Astrocyte of the spinal cord (primary cell): ENCODE data around the gene FOXC1.

Source experiments
- DNase-seq: peaks from one replicate; pipeline ENCODE4 v3.0.0; 2011; ENCODE audit warnings: low read depth, low spot score
- H3K4me3 ChIP-seq: 2 replicates; pipeline ENCODE4 v1.5.1; 2011; ENCODE audit warnings: low read depth, mild to moderate bottlenecking, low read length, moderate library complexity
- in situ Hi-C: cut with HindIII; loops from 2 replicates; pipeline ENCODE4 v1.10.0; 2017; ENCODE audit warnings: low sequenced_read_pairs
- TF ChIP-seq, protein P1 (sequence below): IDR thresholded peaks from 2 replicates; pipeline ENCODE4 v1.5.1; 2012; ENCODE audit warnings: low read depth, mild to moderate bottlenecking, low read length, inconsistent platforms

Gene FOXC1

DNA sequence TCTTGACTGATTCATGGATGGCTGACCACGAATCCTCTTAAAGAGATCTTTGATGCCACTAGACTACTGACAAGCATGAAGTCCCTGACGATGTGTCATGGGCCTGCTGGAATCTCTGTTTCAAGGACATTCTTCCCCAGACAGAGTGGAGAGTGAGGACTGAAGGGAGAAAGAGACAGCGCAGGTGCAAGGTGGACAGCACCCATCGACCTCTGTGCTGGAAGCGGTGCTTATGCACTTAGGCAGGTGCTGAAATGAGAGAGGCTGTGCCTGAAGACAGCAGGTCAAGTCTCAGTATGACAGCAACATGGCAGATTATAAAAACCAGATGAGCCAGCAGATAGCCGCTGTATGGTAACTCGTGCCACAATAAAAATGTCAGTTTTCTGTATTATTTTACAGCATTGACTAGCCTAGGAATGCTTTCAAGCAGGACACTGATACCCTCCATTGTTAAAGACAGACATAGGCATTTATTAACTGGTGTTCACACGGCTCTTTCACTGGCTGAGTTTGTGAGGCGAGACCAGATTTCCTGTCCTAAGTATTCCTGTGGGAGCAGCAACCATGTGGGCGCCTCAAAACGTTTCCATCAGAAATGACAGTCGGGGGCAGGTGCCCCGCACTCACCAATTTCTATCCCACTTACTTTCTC is 47.5 kb downstream of the FOXC1 start:
- no peak for DNase-seq
- in situ Hi-C loops: no loop called here
- TF ChIP-seq, protein P1, sequence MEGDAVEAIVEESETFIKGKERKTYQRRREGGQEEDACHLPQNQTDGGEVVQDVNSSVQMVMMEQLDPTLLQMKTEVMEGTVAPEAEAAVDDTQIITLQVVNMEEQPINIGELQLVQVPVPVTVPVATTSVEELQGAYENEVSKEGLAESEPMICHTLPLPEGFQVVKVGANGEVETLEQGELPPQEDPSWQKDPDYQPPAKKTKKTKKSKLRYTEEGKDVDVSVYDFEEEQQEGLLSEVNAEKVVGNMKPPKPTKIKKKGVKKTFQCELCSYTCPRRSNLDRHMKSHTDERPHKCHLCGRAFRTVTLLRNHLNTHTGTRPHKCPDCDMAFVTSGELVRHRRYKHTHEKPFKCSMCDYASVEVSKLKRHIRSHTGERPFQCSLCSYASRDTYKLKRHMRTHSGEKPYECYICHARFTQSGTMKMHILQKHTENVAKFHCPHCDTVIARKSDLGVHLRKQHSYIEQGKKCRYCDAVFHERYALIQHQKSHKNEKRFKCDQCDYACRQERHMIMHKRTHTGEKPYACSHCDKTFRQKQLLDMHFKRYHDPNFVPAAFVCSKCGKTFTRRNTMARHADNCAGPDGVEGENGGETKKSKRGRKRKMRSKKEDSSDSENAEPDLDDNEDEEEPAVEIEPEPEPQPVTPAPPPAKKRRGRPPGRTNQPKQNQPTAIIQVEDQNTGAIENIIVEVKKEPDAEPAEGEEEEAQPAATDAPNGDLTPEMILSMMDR: no peak
- no peak overlapping the region for H3K4me3 ChIP-seq

DNA sequence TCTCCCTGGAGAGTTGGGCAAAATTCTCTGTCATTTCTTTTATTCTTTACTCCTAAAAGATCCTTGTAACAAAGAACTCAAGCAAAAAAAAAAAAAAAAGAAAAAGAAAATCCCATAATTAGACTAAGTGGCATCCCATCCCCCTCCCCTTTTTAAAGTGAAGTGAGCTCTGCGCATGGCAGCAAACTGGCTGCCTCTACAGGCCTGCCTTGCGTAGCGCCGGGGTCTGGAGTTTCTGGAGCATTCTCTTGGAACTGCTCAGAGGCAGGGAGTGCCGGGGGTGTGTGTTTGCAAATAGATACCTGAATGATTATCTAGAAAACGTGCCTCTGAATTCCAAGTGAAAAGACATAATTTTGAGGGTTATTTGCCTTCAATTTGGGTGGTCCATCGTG is 48.1 kb downstream of the FOXC1 start:
- no peak overlapping the region for H3K4me3 ChIP-seq
- TF ChIP-seq, protein P1: no peak
- DNase-seq: no peak

DNA sequence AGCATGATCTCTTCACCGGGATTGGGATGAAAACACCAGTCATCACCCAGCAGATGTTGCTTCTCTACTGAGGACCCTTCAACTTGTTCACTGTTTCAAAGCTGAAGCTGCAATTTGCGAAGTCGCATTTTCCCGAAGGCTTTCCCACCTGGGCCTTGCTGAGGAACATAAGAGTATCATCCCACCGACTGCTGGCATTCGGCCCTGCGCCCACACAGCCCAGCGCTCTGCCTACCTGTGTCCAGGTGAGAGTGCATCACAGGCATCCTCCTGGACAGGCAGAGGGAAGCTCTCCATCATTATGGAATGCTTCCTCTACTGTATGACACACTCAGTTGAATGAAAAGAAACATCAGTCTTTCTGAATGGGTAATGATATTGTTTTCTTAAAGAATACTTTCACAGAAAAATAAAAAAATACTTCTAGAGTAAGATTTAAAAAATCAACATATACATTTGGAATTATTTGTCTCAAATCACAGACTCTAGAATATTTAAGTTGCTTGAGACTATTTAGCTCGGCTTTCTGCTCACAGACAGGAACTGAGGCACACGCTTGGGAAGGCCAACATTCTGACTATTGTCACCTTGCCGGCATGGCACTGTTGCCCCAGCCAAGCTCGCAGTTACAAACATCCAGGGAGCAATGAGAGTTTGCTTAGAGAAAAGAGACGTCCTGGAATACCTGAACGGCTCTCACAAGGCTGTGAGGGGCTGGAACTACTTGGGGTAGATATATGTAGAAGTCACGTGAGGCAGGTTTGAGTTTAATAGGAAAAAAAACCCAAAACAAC is 48.7 kb downstream of the FOXC1 start:
- no peak for DNase-seq
- H3K4me3 ChIP-seq: no peak overlapping the region
- in situ Hi-C loops: no loop called here
- TF ChIP-seq, protein P1: no peak

More for the DNA sequence above, 48.1 kb downstream of the FOXC1 start:
- in situ Hi-C loops: no loop called here

GRCh38 chr6:1659816-1660215 is 50.1 kb downstream of the FOXC1 start:
- no peak overlapping the region for H3K4me3 ChIP-seq
- no peak for DNase-seq
- TF ChIP-seq, protein P1: no peak
- in situ Hi-C loops: no loop called here

- TF ChIP-seq, protein P1: no peak
- DNase-seq: no peak
- in situ Hi-C loops: no loop called here
- H3K4me3 ChIP-seq: no peak overlapping the region
Measured at GRCh38 chr6:1662534-1662933, 52.8 kb downstream of the FOXC1 start.
